Measurements from ENCODE around the gene SLC29A3.
A peak's percentile ranks its signal among the peaks of the same experiment; 100 is the strongest.

The SLC29A3 gene

GRCh38 chr10:71306979-71307378 lies 12.1 kb upstream of the SLC29A3 start:
- H3K4me3 ChIP-seq (ENCODE audit: control insufficient read depth, low read depth, low read length) = no peak overlapping the region
- no peak for TF ChIP-seq CTCF (conservative IDR thresholded peaks at IDR 0.05; ENCODE audit: control insufficient read depth, insufficient read depth, low read depth, low read length)
- no peak for DNase-seq (ENCODE audit: low read depth)

- no peak overlapping the region for H3K4me3 ChIP-seq (ENCODE audit: control insufficient read depth, low read depth, low read length)
- DNase-seq (ENCODE audit: low read depth) = no peak
- no peak for TF ChIP-seq CTCF (conservative IDR thresholded peaks at IDR 0.05; ENCODE audit: control insufficient read depth, insufficient read depth, low read depth, low read length)
These were observed 11.5 kb upstream of the SLC29A3 start for GRCh38 chr10:71307469-71308085.

GRCh38 chr10:71308244-71308643 lies 10.8 kb upstream of the SLC29A3 start:
- H3K4me3 ChIP-seq (ENCODE audit: control insufficient read depth, low read depth, low read length) = no peak overlapping the region
- TF ChIP-seq CTCF (conservative IDR thresholded peaks at IDR 0.05; ENCODE audit: control insufficient read depth, insufficient read depth, low read depth, low read length) = no peak
- no peak for DNase-seq (ENCODE audit: low read depth)

GRCh38 chr10:71308985-71309384 lies 10.1 kb upstream of the SLC29A3 start:
- peak; percentile 14 for DNase-seq (ENCODE audit: low read depth)
- no peak for TF ChIP-seq CTCF (conservative IDR thresholded peaks at IDR 0.05; ENCODE audit: control insufficient read depth, insufficient read depth, low read depth, low read length)
- no peak overlapping the region for H3K4me3 ChIP-seq (ENCODE audit: control insufficient read depth, low read depth, low read length)

GRCh38 chr10:71309919-71310318 lies 9.1 kb upstream of the SLC29A3 start:
- TF ChIP-seq CTCF (conservative IDR thresholded peaks at IDR 0.05; ENCODE audit: control insufficient read depth, insufficient read depth, low read depth, low read length) = no peak
- no peak for DNase-seq (ENCODE audit: low read depth)
- no peak overlapping the region for H3K4me3 ChIP-seq (ENCODE audit: control insufficient read depth, low read depth, low read length)

GRCh38 chr10:71312220-71312619 lies 6.8 kb upstream of the SLC29A3 start:
- TF ChIP-seq CTCF (conservative IDR thresholded peaks at IDR 0.05; ENCODE audit: control insufficient read depth, insufficient read depth, low read depth, low read length) = no peak
- no peak overlapping the region for H3K4me3 ChIP-seq (ENCODE audit: control insufficient read depth, low read depth, low read length)
- no peak for DNase-seq (ENCODE audit: low read depth)

Data from fibroblast of mammary gland (primary cell).